ENCODE measurements around the gene ZNF862.

The ZNF862 gene

DNA sequence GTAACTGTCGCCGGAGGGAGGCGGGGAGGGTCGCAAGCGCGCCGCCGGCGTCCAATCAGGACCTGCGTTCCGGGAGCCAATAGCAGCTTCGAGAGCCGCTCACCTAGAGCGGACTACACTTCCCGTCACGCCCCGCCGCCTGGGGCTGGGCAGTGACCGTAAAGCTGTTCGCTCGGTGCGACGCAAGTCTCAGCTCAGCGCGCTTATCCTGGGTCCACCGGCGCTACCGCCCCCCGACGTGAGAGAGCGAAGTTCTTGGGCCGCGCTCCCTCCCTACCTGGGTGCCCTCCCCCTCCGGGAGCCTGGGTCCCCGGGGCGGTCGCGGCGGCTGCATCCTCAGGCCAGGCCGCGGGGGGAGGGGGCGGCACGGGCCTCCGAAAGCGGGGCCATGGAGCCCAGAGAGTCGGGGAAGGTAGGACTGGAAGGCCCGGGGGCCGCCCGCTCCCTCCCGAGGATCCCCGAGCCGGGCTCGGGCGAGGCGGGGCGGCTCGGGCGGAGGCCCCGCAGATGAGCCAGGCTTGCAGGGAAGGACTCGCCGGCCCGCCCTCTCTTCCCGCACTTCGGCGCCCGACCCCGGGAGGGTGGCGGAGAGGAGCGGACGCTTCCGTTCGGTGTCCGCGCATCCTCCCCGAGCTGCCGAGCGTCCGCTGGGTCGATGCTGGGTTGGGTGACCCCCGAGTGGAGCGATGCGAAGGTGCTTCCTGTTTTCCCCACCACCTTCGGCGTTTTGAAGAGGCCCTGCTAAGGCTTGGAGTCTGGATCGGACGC, at the start of gene ZNF862:
ZNF862 (plus strand) TSS at position 152 of the 768 bp plus-strand sequence; CDS start at position 389, 237 bp downstream.
- DNase-seq = peak; percentile 92

DNA sequence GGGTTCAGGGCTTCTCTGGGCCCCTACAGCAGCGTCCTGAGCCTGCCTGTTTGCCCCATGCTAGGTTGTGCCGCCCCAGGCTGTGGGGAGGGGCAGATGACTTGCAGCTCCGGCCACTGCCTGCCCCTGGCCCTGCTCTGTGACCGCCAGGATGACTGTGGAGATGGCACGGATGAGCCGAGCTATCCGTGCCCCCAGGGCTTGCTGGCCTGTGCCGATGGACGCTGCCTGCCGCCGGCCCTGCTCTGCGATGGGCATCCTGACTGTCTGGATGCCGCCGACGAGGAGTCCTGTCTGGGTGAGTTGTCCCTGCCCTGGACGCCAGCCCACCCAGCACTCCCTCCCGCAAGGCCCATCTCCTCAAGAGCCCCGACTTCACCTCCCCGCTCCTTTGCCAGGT, 49.1 kb upstream of the ZNF862 start:
- DNase-seq = no peak

DNA sequence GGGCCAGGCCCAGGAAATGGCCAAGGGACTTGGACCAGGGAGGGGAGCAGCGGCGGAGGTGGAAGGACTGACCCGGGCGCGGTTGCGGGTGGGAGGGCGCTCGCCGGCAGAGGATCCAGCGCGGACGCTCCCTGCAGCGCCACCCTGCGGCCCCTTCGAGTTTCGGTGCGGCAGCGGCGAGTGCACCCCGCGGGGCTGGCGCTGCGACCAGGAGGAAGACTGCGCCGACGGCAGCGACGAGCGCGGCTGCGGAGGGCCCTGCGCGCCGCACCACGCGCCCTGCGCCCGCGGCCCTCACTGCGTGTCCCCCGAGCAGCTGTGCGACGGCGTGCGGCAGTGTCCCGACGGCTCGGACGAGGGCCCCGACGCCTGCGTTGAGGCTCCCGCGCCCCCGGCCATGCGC, 48.0 kb upstream of the ZNF862 start:
- no peak for DNase-seq

DNA sequence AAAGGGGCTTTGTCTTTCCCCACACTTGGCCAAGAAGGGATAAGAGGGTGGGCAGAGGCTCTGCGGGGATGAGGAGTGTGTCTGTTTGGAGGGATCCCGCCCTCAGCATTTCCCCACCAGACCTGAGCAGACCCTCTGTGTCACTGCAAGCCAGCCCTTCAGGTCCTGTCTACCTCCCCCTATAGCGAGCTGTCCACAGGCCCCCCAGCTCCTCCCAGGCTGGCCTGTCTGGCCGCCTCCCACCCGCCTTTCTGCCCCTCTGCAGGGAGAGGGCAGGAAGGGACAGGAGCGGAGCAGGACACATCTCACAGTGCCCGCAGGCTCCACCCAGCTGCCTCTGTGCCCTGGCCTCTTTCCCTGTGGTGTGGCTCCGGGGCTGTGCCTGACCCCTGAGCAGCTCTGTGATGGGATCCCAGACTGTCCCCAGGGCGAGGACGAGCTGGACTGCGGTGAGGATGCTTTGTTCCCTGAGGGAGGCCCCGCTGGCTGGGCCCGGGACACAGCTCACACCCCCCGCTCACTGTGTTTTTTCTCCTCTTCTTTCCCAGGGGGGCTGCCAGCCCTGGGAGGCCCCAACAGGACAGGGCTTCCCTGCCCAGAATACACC, 47.3 kb upstream of the ZNF862 start:
- no peak for DNase-seq

DNA sequence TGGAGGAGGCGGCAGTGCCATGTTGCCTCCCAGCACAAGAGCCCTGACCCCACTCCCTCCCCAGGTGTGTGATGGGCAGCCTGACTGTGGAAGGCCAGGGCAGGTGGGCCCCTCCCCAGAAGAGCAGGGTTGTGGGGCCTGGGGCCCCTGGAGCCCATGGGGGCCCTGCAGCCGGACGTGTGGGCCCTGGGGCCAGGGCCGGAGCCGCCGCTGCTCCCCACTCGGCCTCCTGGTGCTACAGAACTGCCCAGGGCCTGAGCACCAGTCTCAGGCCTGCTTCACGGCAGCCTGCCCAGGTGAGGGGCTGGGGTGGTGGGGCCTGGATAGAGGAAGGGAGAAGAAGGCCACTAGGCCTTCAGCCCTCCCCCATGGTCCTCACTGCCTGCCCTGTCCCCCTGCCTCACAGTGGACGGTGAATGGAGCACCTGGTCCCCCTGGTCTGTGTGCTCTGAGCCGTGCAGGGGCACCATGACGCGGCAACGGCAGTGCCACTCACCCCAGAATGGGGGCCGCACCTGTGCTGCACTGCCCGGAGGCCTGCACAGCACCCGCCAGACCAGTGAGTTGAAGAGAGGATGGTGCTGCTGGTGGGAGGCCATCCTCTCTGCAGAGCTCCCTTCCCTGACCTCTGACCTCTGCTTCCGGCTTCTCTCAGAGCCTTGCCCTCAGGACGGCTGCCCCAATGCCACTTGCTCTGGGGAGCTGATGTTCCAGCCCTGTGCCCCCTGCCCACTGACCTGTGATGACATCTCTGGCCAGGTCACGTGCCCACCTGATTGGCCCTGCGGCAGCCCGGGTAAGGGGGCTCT, 46.6 kb upstream of the ZNF862 start:
- DNase-seq = no peak

- no peak for DNase-seq
Observed at GRCh38 chr7:149792220-149792595, 46.0 kb upstream of the ZNF862 start.

DNA sequence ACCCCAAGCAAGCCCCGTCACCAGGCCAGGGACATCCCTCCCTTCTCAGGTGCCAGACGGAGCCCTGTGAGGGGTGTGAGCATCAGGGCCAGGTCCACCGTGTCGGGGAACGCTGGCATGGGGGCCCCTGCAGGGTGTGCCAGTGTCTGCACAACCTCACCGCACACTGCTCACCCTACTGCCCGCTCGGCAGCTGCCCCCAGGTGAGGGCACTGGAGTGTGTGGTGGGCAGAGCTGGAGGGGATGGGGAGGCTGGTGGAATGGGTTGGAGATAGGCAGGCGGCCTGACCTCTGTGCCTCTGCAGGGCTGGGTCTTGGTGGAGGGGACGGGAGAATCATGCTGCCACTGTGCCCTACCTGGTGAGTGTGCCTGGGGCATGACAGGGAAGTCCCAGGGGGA, 44.9 kb upstream of the ZNF862 start:
- DNase-seq = no peak

- DNase-seq = no peak
Observed at GRCh38 chr7:149794661-149795060, 43.5 kb upstream of the ZNF862 start.

- DNase-seq = no peak
Observed at GRCh38 chr7:149795126-149795525, 43.0 kb upstream of the ZNF862 start.

- no peak for DNase-seq
Observed at GRCh38 chr7:149796287-149796860, 41.8 kb upstream of the ZNF862 start.

GRCh38 chr7:149797771-149798170, 40.4 kb upstream of the ZNF862 start:
- DNase-seq = no peak

DNA sequence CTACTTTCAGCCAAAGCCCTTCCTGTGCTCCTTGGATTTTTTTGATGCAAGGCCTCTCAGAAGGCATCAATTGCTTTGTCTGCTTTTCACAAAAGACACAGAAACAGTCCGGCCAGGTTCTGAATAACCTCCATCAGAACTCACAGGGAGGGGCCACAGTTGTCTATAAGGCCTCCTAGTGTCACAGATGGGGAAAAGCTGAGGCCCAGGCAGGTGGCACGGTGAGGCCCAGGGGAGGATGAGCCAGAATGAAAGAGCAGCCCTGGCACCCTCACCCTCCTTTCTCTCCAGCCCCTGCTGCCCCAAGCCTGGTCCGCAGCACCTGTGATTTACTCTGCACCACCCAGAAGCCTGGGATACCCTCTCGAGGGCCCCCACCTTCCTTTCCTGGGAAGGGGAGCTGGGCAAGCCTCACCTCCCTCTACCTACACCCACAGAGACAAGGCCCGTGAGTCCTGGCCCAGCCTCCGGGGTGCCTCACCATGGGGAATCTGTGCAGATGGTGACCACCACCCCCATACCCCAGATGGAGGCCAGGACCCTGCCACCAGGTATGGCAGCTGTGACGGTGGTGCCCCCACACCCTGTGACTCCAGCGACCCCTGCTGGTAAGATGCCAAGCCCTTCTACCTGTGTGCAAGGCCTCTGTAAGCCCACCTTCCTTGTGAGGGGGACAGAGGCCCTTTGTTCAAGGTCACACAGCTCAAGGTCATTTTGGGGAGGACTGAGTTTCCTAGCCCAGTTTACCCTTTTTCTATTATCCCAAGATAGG, 38.6 kb upstream of the ZNF862 start:
- peak in 1 of 2 experiments; percentile 23 for DNase-seq

DNA sequence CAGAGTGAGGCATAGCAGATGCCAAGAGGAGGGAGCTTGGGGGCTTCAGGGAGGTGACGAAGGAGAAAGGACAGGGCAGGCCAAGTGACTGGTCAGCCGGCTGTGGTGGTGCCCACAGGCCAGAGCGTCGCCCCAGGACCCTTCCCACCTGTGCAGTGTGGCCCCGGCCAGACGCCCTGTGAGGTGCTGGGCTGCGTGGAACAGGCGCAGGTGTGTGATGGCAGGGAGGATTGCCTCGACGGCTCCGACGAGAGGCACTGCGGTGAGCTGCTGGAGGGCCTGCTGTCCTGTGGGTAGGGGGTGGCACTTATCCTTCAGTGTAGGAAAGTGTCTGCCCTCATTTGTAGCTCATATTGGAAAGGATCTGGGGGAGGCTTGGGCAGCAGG, 38.0 kb upstream of the ZNF862 start:
- no peak for DNase-seq

DNA sequence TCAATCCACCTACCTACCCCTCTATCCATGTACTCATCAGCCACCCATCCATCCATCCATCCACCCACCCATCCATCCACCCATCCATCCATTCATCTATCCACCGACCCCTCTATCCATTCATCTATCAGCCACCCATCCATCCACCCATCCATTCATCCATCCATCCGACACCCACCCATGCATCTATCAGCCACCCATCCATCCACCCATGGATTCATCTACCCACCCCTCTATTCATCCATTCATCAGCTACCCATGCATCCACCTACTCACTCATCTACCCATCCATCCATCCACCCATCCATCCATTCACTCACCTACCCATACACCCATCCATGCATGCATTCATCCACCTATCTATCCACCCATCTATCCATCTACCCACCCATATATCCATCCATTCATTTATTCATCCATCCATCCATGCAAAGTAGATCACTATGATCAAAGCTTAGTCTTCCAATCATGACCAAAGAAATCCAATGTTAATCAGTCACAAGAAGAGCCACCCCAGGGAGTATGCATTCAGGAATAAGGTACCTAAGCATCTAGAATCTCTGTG, 37.1 kb upstream of the ZNF862 start:
- no peak for DNase-seq

DNA sequence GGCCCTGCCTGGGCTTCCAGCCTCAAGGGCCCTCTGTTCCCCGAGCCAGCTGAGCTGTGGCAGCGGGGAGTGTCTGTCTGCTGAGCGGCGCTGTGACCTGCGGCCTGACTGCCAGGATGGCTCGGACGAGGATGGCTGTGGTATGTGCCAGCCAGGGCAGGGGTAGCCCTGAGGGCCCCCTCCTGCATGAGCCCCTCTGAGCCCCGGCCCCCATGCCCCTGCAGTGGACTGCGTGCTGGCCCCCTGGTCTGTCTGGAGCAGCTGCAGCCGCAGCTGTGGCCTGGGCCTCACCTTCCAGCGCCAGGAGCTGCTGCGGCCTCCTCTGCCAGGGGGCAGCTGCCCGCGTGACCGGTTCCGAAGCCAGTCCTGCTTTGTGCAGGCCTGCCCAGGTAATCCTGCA, 36.4 kb upstream of the ZNF862 start:
- no peak for DNase-seq

GRCh38 chr7:149802966-149803365, 35.2 kb upstream of the ZNF862 start:
- DNase-seq = no peak

GRCh38 chr7:149803551-149804074, 34.6 kb upstream of the ZNF862 start:
- DNase-seq = no peak

- DNase-seq = no peak
Observed at GRCh38 chr7:149804106-149804505, 34.1 kb upstream of the ZNF862 start.

GRCh38 chr7:149806726-149807125, 31.4 kb upstream of the ZNF862 start:
- no peak for DNase-seq

- DNase-seq = no peak
Observed at GRCh38 chr7:149808311-149808710, 29.9 kb upstream of the ZNF862 start.

DNA sequence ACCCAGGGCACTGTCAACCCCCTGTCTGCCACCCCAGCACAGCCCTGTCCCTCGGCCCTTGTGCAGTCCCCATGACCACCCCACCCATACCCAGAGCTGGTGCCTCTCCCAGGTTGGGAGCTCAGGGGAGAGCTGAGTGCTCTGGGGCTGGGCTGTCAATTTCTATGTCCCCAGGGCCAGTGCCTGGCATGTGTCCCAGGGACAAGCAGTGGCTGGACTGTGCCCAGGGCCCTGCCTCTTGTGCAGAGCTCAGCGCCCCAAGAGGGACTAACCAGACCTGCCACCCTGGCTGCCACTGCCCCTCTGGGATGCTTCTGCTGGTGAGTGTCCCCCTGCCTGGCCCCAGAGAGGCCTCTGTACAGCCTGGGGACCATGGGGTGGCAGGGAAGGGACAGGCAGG, 29.0 kb upstream of the ZNF862 start:
- DNase-seq = no peak

DNA sequence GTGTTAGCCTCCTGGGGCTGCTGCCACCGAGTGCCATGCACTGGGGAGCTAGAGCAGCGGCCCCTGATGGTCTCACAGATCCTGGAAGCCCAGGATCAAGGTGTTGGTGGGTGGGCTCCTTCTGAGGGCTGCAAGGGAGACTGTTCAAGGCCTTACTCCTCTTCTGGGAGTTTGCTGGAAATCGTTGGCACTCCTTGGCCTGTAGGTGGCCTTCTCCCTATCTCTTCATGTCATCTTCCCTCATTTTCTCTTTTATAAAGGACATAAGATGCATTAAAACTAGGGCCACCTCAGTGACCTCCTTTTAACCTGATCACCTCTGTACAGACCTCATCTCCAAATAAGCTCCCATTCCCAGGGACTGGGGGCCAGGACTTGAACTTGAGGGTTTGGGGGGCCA, 27.0 kb upstream of the ZNF862 start:
- DNase-seq = peak; percentile 5 to 9

Measured in AML-193 (cell line).